H9 (cell line): ENCODE results near the gene RASSF3. TPM values are rescaled to one million over a fixed set of nuclear protein-coding genes. Genes with fewer than 3 reads are reported as not detected.
"Not testable (repeated sequence)": the region's sequence is repeated elsewhere in the genome, so short reads cannot be mapped to it uniquely, and the experiment has no call there.

Experiments
- DNase-seq: peaks from one replicate; pipeline ENCODE4 v3.0.0-alpha.2; 2017
- H2AFZ ChIP-seq: one replicate; pipeline ENCODE4 v1.6.1; 2013; ENCODE audit warnings: mild to moderate bottlenecking, low read length, control low read depth, moderate library complexity
- H2AK5ac ChIP-seq: 2 replicates; pipeline ENCODE4 v1.6.1; 2013; ENCODE audit warnings: low read length, control low read depth, mixed read lengths; ENCODE audit not compliant: insufficient read length
- H2BK120ac ChIP-seq: one replicate; pipeline ENCODE4 v1.6.1; 2013; ENCODE audit warnings: low read depth, mild to moderate bottlenecking, low read length, control low read depth, inconsistent platforms; ENCODE audit not compliant: poor library complexity, severe bottlenecking
- H2BK12ac ChIP-seq: 2 replicates; pipeline ENCODE4 v1.6.1; 2013; ENCODE audit warnings: low read length, control low read depth, mixed read lengths, low read depth; ENCODE audit not compliant: insufficient read length
- H2BK15ac ChIP-seq: 2 replicates; pipeline ENCODE4 v1.6.1; 2013; ENCODE audit warnings: low read depth, low read length, control low read depth
- H2BK20ac ChIP-seq: one replicate; pipeline ENCODE4 v1.6.1; 2013; ENCODE audit warnings: low read depth, mild to moderate bottlenecking, low read length, control low read depth, inconsistent platforms; ENCODE audit not compliant: poor library complexity, severe bottlenecking
- H2BK5ac ChIP-seq: 2 replicates; pipeline ENCODE4 v1.6.1; 2013; ENCODE audit warnings: low read length, control low read depth, mixed read lengths; ENCODE audit not compliant: insufficient read length
- H3K14ac ChIP-seq: 2 replicates; pipeline ENCODE4 v1.6.1; 2013; ENCODE audit warnings: low read length, control low read depth; ENCODE audit not compliant: insufficient read depth
- H3K18ac ChIP-seq: 2 replicates; pipeline ENCODE4 v1.6.1; 2013; ENCODE audit warnings: low read depth, mild to moderate bottlenecking, mixed read lengths, low read length, control low read depth; ENCODE audit not compliant: insufficient read length
- H3K23ac ChIP-seq: 2 replicates; pipeline ENCODE4 v1.6.1; 2013; ENCODE audit warnings: low read length, control low read depth, mixed read lengths, low read depth; ENCODE audit not compliant: insufficient read length
- H3K23me2 ChIP-seq: 2 replicates; pipeline ENCODE4 v1.6.1; 2013; ENCODE audit warnings: low read depth, mild to moderate bottlenecking, mixed read lengths, low read length, control low read depth; ENCODE audit not compliant: insufficient read length, poor library complexity, severe bottlenecking
- H3K27ac ChIP-seq: 2 replicates; pipeline ENCODE4 v1.5.1; 2013; ENCODE audit warnings: low read length, control low read depth, mixed read lengths, low read depth; ENCODE audit not compliant: insufficient read length
- H3K27me3 ChIP-seq: 2 replicates; pipeline ENCODE4 v1.6.1; 2013; ENCODE audit warnings: low read length, control low read depth, inconsistent platforms; ENCODE audit not compliant: insufficient read depth
- H3K4ac ChIP-seq: 2 replicates; pipeline ENCODE4 v1.6.1; 2013; ENCODE audit warnings: low read depth, mild to moderate bottlenecking, control low read depth, inconsistent platforms, low read length, moderate library complexity
- H3K4me1 ChIP-seq: 2 replicates; pipeline ENCODE4 v1.6.1; 2013; ENCODE audit warnings: low read length, control low read depth, inconsistent platforms; ENCODE audit not compliant: insufficient read depth
- H3K4me2 ChIP-seq: 2 replicates; pipeline ENCODE4 v1.6.1; 2013; ENCODE audit warnings: low read length, control low read depth, mixed read lengths; ENCODE audit not compliant: insufficient read length, insufficient read depth
- H3K56ac ChIP-seq: 2 replicates; pipeline ENCODE4 v1.6.1; 2013; ENCODE audit warnings: low read depth, mild to moderate bottlenecking, mixed read lengths, low read length, control low read depth; ENCODE audit not compliant: insufficient read length
- H3K79me1 ChIP-seq: 2 replicates; pipeline ENCODE4 v1.6.1; 2013; ENCODE audit warnings: low read depth, mild to moderate bottlenecking, moderate library complexity, low read length, control low read depth, inconsistent platforms; ENCODE audit not compliant: insufficient read depth, poor library complexity, severe bottlenecking
- H3K79me2 ChIP-seq: 2 replicates; pipeline ENCODE4 v1.6.1; 2013; ENCODE audit warnings: low read length, control low read depth, inconsistent platforms; ENCODE audit not compliant: insufficient read depth
- H3K9ac ChIP-seq: 2 replicates; pipeline ENCODE4 v1.6.1; 2013; ENCODE audit warnings: low read length, control low read depth, mixed read lengths; ENCODE audit not compliant: insufficient read length; ENCODE audit errors: extremely low read depth
- H3K9me3 ChIP-seq: one replicate; pipeline ENCODE4 v1.6.1; 2013; ENCODE audit warnings: low read depth, low read length, inconsistent platforms; ENCODE audit not compliant: control insufficient read depth
- H3T11ph ChIP-seq: one replicate; pipeline ENCODE4 v1.6.1; 2013; ENCODE audit warnings: mild to moderate bottlenecking, low read length, control low read depth, inconsistent platforms
- H4K20me1 ChIP-seq: one replicate; pipeline ENCODE4 v1.6.1; 2013; ENCODE audit not compliant: control insufficient read depth, insufficient read length, insufficient read depth
- H4K5ac ChIP-seq: 2 replicates; pipeline ENCODE4 v1.6.1; 2013; ENCODE audit warnings: low read depth, mild to moderate bottlenecking, mixed read lengths, low read length, control low read depth; ENCODE audit not compliant: insufficient read length
- H4K8ac ChIP-seq: replicated peaks from 2 replicates; pipeline ENCODE4 v1.6.1; 2013; ENCODE audit warnings: low read length, control low read depth, mixed read lengths, low read depth; ENCODE audit not compliant: insufficient read length
- H4K91ac ChIP-seq: 2 replicates; pipeline ENCODE4 v1.6.1; 2013; ENCODE audit warnings: low read depth, mild to moderate bottlenecking, moderate library complexity, mixed read lengths, low read length, control low read depth; ENCODE audit not compliant: insufficient read length
- H3K27ac Mint-ChIP-seq, 3 experiments: 2 replicates in 2 of 3; 3 replicates in 1 of 3; pipeline ENCODE4 v1.8.0; 2020 to 2021; ENCODE audit warnings: mixed read lengths in 3 of 3, mild to moderate bottlenecking in 1 of 3, moderate library complexity in 1 of 3
- H3K27me3 Mint-ChIP-seq: 2 replicates; pipeline ENCODE4 v1.8.0; 2021; ENCODE audit warnings: low read depth, mild to moderate bottlenecking, moderate library complexity, mixed read lengths
- H3K36me3 Mint-ChIP-seq, 3 experiments: 2 replicates in 2 of 3; 3 replicates in 1 of 3; pipeline ENCODE4 v1.8.0; 2020 to 2021; ENCODE audit warnings: low read depth in 3 of 3, mixed read lengths in 3 of 3; ENCODE audit not compliant: insufficient read depth in 1 of 3
- H3K4me1 Mint-ChIP-seq, 2 experiments: 2 replicates each; pipeline ENCODE4 v1.8.0; 2020; ENCODE audit warnings: mixed read lengths in 2 of 2
- H3K4me3 Mint-ChIP-seq, 2 experiments: 2 replicates in 1 of 2; 3 replicates in 1 of 2; pipeline ENCODE4 v1.8.0; 2020 to 2021; ENCODE audit warnings: mild to moderate bottlenecking in 2 of 2, mixed read lengths in 2 of 2, moderate library complexity in 1 of 2
- H3K9me3 Mint-ChIP-seq, 2 experiments: 2 replicates in 1 of 2; 3 replicates in 1 of 2; pipeline ENCODE4 v1.8.0; 2020; ENCODE audit warnings: mild to moderate bottlenecking in 2 of 2, mixed read lengths in 2 of 2, moderate library complexity in 1 of 2
- CTCF ChIP-seq: fragments of 200-600 bp; sonication (generic); conservative IDR thresholded peaks from 3 replicates; pipeline ENCODE4 v1.8.0; 2021; ENCODE audit warnings: antibody characterized with exemption, mild to moderate bottlenecking
- WGBS: extraction: QIAGEN DNeasy Blood & Tissue Kit; methylation state at CpG from one replicate; pipeline ENCODE4 v1.1.7; 2013; ENCODE audit warnings: missing lambda C conversion rate, low lambda C conversion rate, mixed read lengths; ENCODE audit not compliant: insufficient read length; ENCODE audit errors: extremely low coverage; 5-methylcytosine and 5-hydroxymethylcytosine counted together
- total RNA-seq: library from RNA; stranded (reverse); gene quantifications from 2 replicates; pipeline ENCODE4 v1.2.1, GENCODE V29; 2021

RASSF3 gene
- total RNA-seq, 1 experiment from 2014 or later, result 45.1 TPM

DNA sequence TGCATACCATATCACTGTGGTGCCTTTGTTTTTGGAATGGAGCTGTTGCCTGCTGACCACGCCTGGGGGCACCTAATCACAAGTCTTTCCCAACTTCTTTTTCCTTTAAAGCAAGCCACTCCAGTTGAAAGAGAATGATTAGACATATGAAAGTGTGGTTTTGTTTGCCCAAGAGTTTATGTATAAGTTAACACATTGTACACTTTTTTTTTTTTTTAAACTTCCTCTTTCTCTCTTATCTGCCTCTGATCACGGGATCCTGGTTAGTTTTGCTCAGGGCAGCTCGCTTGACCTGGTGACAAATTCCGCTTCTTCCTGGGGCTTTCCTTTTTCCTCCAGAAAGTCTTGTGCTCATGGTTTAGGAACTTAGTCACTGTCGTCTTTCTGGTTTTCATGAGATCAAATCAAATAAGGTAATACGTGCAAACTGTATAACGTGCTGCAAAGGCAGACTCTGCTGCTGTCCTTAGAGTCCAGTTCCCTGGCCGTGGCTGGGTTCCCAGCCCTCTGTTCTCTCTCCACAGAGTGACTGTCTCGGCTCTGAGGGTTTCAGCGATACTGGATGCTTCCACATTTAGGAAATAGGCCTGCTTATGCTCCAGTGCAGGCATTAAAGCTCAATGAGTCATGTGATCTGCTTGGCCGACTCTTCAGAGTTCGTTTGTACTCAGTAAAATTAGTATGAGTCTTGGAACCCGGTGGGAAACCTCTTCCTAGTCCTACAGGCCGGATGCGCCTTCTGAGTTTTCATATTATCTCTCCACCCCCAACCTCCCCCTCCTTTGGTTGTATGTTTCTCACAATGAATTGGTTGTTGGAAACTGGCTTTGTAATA is 15.2 kb downstream of the RASSF3 start:
- Mint-ChIP-seq H3K27ac (peak overlapping the region; percentile 70 to 90 (median 89)), H3K9me3 (no peaks in the 10 kb centered on the region), H3K36me3 (peaks cover under 1 to 3% (median 2%) of the 10 kb centered on the region in 3 experiments; a peak in 5 of 7 replicates), H3K4me1 (peaks cover 24 to 36% of the 10 kb centered on the region in 2 experiments), H3K4me3 (no peak overlapping the region), H3K27me3 (no peaks in the 10 kb centered on the region)
- peak overlapping the region; percentile 60 for H2BK20ac ChIP-seq
- DNase-seq, result no peak
- no peak overlapping the region for H3K18ac ChIP-seq
- H2BK12ac ChIP-seq, result no peak overlapping the region
- TF ChIP-seq CTCF, result no peak
- no peak overlapping the region for H4K91ac ChIP-seq
- H4K20me1 ChIP-seq, result no peaks in the 10 kb centered on the region
- WGBS, result no CpG with 5 or more reads among the region's 15 CpGs
- no peaks in the 10 kb centered on the region for H3K9me3 ChIP-seq
- no peaks in the 10 kb centered on the region for H3K27me3 ChIP-seq
- H3K56ac ChIP-seq, result no peak overlapping the region
- H2BK120ac ChIP-seq, result peak overlapping the region; percentile 19
- H3K27ac ChIP-seq, result no peak overlapping the region
- H2AK5ac ChIP-seq, result no peak overlapping the region
- no peak overlapping the region for H2BK5ac ChIP-seq
- H2AFZ ChIP-seq, result no peak overlapping the region
- H4K5ac ChIP-seq, result no peak overlapping the region
- peaks cover 3% of the 10 kb centered on the region; the same call in 1 of the 2 replicates for H3K4me1 ChIP-seq
- H3K4me2 ChIP-seq, result no peak overlapping the region
- no peak overlapping the region for H3K4ac ChIP-seq
- no peaks in the 10 kb centered on the region for H3K23me2 ChIP-seq
- peaks cover 8% of the 10 kb centered on the region; the same call in 1 of the 2 replicates for H3K79me2 ChIP-seq
- H4K8ac ChIP-seq, result no peak overlapping the region
- no peak overlapping the region for H3T11ph ChIP-seq
- no peak overlapping the region for H3K23ac ChIP-seq
- H3K79me1 ChIP-seq, result peaks cover 10% of the 10 kb centered on the region
- H3K9ac ChIP-seq, result no peak overlapping the region
- H3K14ac ChIP-seq, result no peak overlapping the region
- no peak overlapping the region for H2BK15ac ChIP-seq

- H2BK5ac ChIP-seq, H4K91ac ChIP-seq, H3K9ac ChIP-seq, H3K27me3 ChIP-seq, H3K23ac ChIP-seq, H3K23me2 ChIP-seq, H3K9me3 ChIP-seq, H3K4me3 Mint-ChIP-seq, H4K20me1 ChIP-seq, H3K27ac Mint-ChIP-seq, H2BK12ac ChIP-seq, H3T11ph ChIP-seq, H4K5ac ChIP-seq, H3K14ac ChIP-seq, H3K9me3 Mint-ChIP-seq, H2AK5ac ChIP-seq, H3K27ac ChIP-seq, H3K18ac ChIP-seq, H3K79me1 ChIP-seq, H2AFZ ChIP-seq, DNase-seq, H4K8ac ChIP-seq, H3K4me2 ChIP-seq, H2BK20ac ChIP-seq, H3K4ac ChIP-seq, H2BK15ac ChIP-seq, H3K4me1 ChIP-seq, H2BK120ac ChIP-seq, H3K56ac ChIP-seq, H3K27me3 Mint-ChIP-seq: not testable (repeated sequence)
- Mint-ChIP-seq H3K4me1 (peaks cover 24 to 33% of the 10 kb centered on the region in 2 experiments), H3K36me3 (peaks cover 10 to 13% (median 11%) of the 10 kb centered on the region in 3 experiments)
- H3K79me2 ChIP-seq, result peaks cover 15% of the 10 kb centered on the region; the same call in 1 of the 2 replicates
- WGBS, result no CpG with 5 or more reads among the region's 1 CpG
Measured at GRCh38 chr12:64626588-64626987, 16.3 kb downstream of the RASSF3 start.
